GM21367 (cell line): ENCODE data around the gene USP5.

ENCODE experiments used
- ATAC-seq: cut with Tn5 transposase; IDR thresholded peaks from one replicate; pipeline ENCODE4 v1.9.1; 2021; ENCODE audit not compliant: unreplicated experiment

Gene USP5

DNA sequence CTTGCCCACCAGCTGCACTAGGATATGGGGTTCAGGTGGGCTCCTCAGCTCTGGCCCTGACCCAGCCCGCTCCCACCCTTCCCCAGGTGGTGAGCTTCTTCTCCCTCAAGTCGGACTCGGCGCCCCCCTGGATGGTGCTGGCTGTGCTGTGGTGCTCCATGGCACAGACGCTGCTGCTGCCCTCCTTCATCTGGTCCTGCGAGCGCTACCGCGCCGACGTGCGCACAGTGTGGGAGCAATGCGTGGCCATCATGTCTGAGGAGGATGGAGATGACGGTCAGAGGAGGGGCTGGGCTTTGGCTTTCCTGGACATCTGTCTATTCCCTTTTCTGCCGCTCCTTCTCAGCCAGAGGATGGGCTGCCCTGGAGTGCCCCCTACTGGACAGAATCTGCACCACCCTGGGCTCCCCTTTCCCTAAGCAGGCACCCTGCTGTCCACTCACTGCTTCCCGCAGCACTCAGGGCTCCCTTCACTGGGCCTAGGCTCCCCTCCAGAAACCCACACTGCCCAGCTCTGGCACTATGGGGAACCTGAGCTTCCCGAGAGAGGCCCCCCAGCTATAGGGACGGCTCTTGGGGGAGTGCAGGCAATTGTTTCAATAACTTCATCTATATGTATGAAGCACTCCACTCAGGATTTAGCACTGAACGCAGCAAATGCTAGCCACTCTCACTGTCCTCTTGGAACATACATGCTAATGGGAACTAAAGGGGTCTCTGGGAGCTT, 26.4 kb upstream of the USP5 start:
- ATAC-seq: no peak

DNA sequence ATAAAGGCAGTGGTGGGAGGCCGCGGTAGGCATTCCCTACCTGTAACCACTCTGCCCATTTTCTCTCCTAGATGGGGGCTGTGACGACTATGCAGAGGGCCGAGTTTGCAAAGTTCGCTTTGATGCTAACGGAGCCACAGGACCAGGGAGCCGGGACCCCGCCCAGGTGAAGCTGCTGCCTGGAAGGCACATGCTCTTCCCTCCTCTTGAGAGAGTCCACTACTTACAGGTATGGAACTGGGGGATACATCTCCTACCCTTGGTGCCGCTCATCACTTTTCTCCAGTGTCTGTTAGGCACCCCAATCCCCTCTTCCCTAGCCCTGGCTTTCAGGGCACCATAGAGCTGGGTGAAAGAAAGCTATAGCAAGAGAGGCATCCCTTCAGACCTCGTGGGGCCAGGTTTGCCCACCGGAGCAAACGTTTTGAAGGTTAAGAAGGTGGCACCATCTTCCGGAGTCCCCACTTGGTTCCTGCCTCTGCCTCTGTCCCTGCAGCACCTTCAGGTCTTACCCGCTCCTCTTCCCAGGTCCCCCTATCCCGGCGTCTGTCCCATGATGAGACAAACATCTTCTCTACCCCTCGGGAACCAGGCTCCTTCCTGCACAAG, 25.7 kb upstream of the USP5 start:
- ATAC-seq: no peak

DNA sequence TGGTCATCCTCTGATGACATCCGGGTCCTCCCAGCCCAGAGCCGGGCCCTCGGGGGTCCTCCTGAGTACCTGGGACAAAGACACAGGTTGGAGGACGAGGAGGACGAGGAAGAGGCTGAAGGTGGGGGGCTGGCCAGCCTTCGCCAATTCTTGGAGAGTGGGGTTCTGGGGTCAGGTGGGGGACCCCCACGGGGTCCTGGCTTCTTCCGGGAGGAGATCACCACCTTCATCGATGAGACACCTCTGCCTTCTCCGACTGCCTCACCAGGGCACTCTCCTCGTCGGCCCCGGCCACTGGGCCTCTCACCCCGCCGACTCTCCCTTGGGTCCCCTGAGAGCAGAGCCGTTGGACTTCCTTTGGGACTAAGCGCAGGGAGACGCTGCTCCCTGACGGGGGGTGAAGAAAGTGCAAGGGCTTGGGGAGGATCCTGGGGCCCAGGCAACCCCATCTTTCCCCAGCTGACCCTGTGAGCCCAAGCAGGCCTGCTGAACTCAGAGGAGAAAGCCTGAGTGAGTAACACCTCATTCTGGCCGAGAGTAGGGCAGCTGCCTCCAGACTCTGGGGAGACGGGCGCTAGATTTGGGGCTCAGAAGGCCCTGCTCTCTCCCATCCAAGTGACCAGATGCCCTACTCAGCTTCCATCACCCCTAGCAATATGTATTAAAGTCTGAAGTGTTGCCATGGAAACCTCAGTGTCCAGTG, 25.1 kb upstream of the USP5 start:
- no peak for ATAC-seq

DNA sequence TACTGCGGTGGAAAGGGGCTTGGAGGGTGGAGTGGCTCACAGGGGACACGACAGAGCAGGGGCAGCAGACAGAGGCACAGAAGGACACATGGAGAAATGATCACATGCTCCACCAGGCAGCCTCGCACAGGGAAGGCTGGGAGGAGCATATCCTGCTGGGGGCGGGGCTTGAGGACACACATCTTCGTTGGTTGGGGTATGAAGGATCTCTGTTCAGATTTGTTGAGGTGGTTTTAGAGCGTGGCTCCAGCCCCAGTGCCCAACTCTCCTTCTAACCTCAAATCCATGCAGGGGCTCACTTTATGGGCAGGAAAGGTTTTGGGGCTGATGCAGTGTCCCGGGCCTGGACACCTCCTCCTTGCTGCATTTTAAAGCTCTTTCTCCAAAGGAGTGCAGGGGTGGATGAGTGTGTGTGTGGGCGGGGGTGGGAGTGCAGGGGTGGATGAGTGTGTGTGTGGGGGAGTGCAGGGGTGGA, 24.5 kb upstream of the USP5 start:
- ATAC-seq: no peak

DNA sequence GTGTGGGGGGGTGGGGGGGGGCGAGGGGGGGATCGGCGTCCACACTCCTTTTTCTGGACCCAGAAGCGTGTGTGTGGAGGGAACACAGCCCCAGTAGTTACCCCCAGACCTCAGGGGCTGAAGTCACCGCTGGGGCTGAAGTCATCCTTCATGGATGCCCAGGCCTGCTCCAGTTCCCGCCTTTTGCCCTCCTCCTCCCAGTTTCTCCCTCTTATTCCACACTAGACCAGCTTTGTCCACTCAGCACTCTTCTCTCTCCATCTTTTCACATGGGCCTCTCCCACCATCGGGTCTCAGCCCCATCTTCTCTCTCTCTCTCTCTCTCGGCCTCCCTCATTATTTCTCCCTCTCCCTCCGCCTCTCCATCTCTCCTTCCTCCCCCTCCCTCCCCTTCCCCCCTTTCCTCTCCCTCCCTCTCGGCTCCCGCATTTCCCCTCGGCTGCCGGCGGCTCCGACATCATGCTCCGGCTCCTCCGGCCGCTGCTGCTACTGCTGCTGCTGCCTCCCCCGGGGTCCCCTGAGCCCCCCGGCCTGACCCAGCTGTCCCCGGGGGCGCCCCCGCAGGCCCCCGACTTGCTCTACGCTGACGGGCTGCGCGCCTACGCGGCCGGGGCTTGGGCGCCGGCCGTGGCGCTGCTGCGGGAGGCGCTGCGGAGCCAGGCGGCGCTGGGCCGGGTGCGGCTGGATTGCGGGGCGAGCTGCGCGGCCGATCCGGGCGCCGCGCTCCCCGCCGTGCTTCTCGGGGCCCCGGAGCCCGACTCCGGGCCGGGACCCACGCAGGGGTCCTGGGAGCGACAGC, 23.8 kb upstream of the USP5 start, which contains the start of gene P3H3:
TSS of gene P3H3 (plus strand) at position 426 of the 799 bp plus-strand sequence. CDS start at position 460, 34 bp downstream.
- ATAC-seq: no peak

DNA sequence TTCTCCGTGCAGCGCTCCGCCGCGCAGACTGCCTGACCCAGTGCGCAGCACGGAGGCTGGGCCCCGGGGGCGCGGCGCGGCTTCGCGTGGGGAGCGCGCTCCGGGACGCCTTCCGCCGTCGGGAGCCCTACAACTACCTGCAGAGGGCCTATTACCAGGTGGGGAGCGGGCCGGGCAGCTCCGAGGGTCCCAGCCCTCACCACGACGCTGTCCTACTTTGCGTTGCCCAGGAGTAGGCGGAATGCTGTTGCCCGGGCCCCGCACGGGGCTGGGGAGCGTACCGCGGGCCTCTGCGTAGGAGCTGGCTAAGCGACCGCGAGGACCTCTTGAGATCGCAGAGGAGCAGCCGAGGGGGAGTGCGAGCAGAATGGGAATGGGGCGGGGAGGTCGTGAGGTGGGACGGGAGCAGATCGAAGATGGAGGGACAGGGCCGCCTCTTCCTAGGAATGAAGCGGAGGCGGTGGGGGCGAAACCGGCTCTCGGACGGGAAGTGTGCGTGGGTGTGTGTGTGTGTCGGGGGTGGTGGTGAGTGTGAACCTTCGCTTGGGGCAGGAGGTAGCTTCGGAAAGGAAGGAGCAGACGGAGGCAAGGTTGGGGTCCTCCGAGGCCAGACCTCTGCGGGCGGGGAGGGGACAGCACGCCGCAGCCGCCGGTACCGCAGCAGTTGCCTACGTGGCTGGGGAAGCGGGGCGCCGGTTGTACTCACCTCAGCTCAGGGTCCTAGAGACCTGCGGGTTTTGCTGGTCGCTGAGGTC, 23.0 kb upstream of the USP5 start:
- no peak for ATAC-seq

DNA sequence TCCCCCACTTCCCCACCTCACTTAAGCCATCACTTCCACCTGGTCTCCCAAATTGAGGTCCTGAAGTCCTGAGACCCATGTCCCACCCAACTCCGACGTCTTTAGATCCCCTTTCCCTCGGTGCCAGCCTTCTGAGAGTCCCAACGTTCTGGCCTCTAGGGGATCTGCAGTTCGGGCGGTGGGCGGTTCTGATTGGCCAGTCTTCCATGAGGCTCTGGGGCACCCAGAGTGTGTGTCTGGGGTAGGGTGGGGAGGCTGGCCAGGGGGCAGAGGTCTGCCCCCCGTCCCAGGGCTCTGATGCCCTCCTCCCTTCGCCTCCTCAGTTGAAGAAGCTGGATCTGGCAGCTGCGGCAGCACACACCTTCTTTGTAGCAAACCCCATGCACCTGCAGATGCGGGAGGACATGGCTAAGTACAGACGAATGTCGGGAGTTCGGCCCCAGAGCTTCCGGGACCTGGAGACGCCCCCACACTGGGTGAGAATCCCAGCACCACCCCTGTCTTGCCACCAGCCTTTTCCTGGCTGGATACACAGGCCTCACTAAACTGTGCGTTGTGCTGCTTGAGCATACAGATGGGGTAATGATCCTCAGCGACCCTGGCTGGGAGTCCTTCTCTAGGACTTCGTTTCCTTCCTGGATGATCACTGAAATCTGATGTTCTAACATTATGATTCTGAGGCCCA, 22.3 kb upstream of the USP5 start:
- no peak for ATAC-seq

DNA sequence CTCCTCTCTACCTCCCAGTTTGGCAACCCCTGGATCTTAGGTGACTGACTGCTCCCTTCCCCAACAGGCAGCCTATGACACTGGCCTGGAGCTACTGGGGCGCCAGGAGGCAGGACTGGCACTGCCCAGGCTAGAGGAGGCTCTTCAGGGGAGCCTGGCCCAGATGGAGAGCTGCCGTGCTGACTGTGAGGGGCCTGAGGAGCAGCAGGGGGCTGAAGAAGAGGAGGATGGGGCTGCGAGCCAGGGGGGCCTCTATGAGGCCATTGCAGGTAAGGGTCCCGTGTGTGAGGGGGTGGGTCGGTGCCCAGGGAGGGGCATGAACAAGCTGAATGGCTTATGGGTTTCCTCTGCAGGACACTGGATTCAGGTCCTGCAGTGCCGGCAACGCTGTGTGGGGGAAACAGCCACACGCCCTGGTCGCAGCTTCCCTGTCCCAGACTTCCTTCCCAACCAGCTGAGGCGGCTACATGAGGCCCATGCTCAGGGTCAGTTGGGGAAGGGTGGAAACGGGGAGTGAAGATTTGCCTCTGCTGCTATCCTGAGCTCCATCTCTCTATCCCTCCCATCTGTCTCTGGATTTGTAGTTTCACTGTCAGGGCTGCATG, 21.6 kb upstream of the USP5 start:
- no peak for ATAC-seq

DNA sequence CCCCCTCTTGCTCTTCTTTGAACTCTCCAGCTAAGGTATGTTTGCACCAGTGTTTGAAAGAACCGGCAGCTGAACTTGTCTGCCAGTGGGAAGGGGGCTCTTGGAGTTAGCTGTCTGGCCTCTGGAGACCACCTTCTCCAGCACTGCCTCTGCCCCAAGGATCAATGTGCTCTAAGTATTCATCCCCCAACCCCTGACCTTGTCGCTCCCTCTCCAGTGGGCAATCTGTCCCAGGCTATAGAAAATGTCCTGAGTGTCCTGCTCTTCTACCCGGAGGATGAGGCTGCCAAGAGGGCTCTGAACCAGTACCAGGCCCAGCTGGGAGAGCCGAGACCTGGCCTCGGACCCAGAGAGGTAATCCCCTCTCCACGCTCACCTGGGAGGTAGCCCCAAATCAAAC, 21.0 kb upstream of the USP5 start:
- no peak for ATAC-seq

DNA sequence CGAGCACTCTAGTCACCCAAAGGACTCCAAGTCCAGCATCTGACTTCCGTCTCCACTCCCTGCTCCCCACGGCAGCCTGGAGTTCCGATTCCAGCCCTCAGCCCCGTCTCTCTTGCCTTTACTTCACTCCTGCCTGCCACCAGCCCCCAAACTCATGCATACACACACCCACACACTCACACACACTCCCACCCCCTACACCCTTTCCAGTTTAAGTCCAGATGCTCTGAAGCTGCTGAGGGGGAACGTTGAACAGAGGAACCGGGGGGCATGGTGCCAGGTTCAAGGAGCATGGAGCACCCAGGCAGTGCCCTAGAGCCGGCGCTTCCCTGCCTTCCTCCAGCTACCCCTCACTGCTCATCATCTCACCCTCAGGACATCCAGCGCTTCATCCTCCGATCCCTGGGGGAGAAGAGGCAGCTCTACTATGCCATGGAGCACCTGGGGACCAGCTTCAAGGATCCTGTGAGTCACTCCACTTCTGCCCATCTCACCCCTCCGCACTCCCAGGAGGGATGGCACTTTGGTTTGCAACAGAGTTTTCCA, 20.4 kb upstream of the USP5 start:
- no peak for ATAC-seq

DNA sequence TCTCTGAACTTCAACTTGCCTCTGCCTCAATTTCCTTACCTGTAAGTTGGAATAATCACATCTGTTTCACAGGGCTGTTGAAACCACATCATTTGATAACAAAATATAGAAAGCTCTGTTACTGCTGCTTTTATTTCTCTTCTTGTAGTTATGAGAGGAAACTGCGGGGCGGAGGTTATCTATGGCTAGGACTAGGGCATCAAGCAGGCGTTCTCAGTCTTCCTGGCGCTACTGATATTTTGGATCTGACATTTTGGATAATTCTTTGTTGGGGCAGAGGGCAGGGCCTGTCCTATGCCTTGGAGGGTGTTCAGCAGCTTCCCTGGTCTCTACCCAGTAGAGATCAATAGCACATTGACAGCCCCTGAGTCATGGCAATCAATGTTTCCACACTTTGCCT, 19.8 kb upstream of the USP5 start:
- no peak for ATAC-seq

DNA sequence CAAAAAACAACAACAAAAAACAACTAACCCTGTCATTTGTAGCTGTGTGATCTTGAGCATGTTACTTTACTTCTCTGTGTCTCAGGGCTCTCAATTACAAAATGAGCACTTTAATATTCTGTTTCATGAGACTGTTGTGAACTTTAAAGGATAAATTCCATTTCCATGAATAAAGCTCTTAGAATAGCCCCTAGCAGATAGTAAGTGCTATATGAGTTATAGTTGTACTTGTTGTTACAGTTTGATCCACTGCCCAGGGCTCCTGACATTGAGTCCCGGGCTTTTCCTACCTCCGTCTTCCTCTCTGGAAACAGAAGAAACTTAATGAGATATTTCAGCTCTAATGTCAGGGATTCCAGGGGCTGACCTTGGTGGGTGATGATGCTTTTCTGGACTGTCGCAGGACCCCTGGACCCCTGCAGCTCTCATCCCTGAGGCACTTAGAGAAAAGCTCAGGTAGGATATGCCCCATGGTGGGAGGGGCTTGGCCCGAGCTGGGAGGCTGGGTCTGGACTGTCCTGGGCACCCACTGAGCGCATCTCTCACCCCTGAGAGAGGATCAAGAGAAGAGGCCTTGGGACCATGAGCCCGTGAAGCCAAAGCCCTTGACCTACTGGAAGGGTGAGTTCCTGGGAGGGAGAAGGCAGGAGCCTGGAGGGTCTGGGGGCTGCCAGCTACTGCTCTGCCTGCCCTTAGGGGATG, 18.6 kb upstream of the USP5 start:
- ATAC-seq: no peak

DNA sequence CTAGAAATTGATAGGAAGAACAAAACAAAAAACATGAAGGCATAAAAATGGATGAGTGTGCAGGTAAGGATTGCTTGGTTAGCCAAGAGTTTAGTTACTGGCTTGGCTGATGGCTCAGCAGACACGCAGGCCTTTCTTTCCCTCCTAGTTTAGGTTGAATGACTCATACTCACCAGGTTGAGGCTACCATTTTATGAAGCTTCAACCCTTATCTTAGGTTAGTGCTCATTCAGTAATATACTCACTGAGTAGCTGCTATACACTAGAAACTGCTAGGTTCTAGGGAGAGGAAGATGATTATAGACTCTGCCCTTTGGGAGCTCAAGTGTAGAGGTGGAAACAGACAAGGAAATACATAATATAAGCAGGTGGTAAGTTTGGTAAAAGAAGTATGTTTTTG, 17.7 kb upstream of the USP5 start:
- ATAC-seq: no peak

DNA sequence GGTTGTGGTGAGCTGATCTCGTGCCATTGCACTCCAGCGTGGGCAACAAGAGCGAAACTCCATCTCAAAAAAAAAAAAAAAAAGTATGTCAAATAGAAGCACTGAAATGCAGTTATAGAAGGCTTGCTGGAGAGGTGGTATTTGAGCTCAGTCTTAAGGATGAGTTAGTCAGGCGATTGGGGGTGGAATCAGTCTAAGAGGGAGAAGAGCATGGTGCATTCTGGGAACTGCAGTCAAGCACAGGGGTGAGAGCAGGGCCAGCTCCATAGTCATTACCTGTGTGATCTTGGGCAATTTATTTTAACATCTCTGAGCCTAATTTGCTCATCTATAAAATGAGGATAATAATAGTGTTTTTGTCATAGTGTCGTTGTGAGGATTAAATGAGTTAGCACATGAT, 17.1 kb upstream of the USP5 start:
- no peak for ATAC-seq

DNA sequence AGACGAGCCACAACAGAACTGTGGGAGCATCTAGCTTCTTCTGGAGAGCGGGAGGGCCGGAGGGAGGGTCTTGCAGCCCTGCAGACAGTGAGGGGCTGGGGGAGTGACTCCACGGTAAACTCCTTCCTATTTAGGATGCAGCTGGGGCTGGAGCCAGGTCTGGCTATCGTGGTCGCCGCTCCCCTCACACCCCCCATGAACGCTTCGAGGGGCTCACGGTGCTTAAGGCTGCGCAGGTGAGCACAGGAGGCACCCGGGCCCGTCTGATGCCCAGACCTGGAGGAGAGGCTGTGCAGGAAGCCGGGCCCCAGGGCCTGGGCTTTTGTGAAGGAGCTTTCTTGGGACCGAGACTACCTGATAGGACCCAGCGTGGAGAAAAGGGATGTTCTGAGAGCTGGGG, 15.1 kb upstream of the USP5 start:
- ATAC-seq: no peak

DNA sequence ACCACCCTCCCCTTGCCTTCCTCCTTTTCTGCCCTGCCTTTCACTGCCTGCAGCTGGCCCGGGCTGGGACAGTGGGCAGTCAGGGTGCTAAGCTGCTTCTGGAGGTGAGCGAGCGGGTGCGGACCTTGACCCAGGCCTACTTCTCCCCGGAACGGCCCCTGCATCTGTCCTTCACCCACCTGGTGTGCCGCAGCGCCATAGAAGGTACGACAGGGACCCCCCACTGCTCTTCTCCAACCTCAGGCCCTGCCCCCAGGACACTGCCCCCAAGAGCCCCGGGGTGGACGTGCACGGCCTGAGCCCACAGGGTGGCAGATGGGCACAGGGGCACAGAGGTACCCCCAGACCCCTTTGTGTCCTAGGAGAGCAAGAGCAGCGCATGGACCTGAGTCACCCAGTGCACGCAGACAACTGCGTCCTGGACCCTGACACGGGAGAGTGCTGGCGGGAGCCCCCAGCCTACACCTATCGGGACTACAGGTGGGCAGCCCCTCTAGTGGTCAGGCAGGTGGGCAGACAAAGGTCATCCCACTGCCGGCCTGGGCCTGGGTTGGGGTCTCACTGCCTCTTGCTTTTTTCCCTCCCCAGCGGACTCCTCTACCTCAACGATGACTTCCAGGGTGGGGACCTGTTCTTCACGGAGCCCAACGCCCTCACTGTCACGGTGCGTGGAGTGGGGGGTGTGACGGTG, 14.4 kb upstream of the USP5 start:
- ATAC-seq: no peak

DNA sequence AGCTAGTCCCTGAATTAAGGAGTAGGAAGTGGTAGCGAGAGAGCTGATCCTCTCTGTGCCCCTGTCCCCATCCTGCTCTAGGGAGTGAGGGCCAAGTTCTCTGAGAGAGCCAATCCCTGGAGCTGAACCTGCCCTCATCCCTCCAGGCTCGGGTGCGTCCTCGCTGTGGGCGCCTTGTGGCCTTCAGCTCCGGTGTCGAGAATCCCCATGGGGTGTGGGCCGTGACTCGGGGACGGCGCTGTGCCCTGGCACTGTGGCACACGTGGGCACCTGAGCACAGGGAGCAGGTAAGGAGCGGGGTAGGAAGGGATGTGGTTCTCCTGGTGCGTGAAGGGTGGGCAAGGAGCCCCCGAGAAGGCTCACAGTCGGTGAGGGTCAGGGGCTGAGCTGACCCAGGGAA, 13.1 kb upstream of the USP5 start:
- ATAC-seq: no peak
